Measurements from ENCODE around the gene ITIH3. TPM values are rescaled to one million over a fixed set of nuclear protein-coding genes. Genes with fewer than 3 reads are reported as not detected.

The ITIH3 gene
- total and polyA plus RNA-seq, 11 donors: 0.13 to 1.6 (median 0.65) TPM

DNA sequence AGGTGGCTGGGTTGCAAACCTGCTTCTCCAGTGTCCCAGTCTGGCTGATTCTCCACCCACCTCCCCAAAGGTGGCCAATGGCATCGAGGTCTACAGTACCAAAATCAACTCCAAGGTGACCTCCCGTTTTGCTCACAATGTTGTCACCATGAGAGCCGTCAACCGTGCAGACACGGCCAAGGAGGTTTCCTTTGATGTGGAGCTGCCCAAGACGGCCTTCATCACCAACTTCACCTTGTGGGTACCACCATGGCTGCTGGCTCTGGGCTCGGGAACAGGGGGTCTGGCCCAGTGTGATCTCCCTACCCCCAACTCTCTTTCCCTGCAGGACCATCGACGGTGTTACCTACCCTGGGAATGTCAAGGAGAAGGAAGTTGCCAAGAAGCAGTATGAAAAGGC is 1.8 kb downstream of the ITIH3 start:
- ATAC-seq: no peak
- TF ChIP-seq POLR2A (IDR thresholded peaks at IDR 0.05): no peak
- TF ChIP-seq CTCF (IDR thresholded peaks at IDR 0.05): no peak
- Histone ChIP-seq H3K4me1 (no peaks in the 10 kb centered on the region), H3K9me3 (no peaks in the 10 kb centered on the region), H3K27me3 (no peaks in the 10 kb centered on the region), H3K4me3 (no peak overlapping the region), H3K27ac (no peak overlapping the region), H3K36me3 (no peaks in the 10 kb centered on the region)
- DNase-seq: no peak
- WGBS, 4 donors: 83 to 95% (median 93%) methylated on average over 5 to 9 of the region's 9 CpGs
- intact Hi-C loops (cut with DNase I): no loop called here

DNA sequence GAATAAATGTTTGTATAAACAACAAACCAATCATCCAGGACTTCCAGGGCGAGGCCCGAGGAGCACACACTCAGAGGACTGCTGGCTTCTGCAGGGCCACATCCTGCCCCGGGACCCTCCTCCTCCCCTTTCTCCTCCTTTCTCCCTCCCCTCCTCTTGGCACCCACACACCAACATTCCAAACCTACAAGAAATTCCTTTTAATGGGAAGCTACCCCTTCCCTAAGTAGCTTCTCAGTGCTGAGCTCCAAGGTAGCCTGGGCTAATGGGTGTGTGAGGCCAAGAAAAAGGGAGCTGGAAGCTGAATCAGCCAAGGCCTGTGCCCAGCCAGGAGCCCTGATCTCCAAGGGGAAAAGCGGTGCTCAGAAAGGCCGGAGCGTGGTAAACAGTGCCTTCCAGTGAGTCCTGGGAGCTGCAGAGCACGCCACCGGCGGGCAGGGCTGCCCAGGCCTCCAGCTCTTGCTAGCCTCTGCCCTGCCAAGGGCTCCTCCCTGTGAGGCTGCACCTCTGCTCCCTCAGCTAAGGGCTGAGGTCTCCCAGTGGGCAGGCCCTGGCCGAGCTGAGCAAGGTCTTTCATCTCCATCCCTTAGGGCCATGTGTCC is 3.9 kb downstream of the ITIH3 start:
- no peaks in the 10 kb centered on the region for H3K9me3 ChIP-seq
- H3K27ac ChIP-seq: no peak overlapping the region
- no peaks in the 10 kb centered on the region for H3K27me3 ChIP-seq
- no peak overlapping the region for H3K4me3 ChIP-seq
- H3K4me1 ChIP-seq: no peaks in the 10 kb centered on the region
- 77 to 85% (median 81%) methylated on average over 7 to 10 of the region's 10 CpGs for WGBS, 4 donors
- H3K36me3 ChIP-seq: no peaks in the 10 kb centered on the region
- intact Hi-C loops (cut with DNase I): no loop called here
- no peak for DNase-seq
- no peak for ATAC-seq
- TF ChIP-seq CTCF (IDR thresholded peaks at IDR 0.05) (no peak), POLR2A (IDR thresholded peaks at IDR 0.05) (no peak)

DNA sequence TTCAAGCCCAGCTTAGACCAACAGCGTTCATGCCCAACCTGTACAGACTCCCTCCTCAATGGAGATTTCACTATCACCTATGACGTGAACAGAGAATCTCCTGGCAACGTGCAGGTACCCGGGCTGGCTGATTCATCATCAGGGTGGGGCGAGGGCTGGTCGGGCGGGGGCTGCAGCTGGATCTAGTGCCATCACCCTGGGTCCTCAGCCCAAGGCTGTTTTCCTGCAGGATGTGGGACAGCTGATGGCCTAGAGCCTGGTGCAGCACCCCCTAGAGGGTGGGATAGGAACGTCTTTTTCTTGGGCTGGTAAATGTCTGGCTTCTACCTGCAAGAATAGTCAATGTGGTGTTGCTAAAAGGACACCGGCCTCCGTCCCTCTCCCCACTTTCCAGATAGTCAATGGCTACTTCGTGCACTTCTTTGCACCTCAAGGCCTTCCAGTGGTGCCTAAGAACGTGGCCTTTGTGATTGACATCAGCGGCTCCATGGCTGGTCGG is 4.4 kb downstream of the ITIH3 start:
- no peaks in the 10 kb centered on the region for H3K36me3 ChIP-seq
- H3K4me1 ChIP-seq: no peaks in the 10 kb centered on the region
- no peak for ATAC-seq
- no peak for DNase-seq
- no peaks in the 10 kb centered on the region for H3K9me3 ChIP-seq
- TF ChIP-seq POLR2A (IDR thresholded peaks at IDR 0.05) (no peak), CTCF (IDR thresholded peaks at IDR 0.05) (peak in 10 of 12 donors; percentile 14 to 48 (median 32))
- intact Hi-C loops (cut with DNase I): no loop called here
- no peak overlapping the region for H3K4me3 ChIP-seq
- no peak overlapping the region for H3K27ac ChIP-seq
- 64 to 74% (median 66%) methylated on average over 9 to 14 of the region's 14 CpGs for WGBS, 4 donors
- H3K27me3 ChIP-seq: no peaks in the 10 kb centered on the region

- Histone ChIP-seq H3K9me3 (no peaks in the 10 kb centered on the region), H3K4me1 (no peaks in the 10 kb centered on the region), H3K36me3 (no peaks in the 10 kb centered on the region), H3K4me3 (no peak overlapping the region), H3K27me3 (no peaks in the 10 kb centered on the region), H3K27ac (no peak overlapping the region)
- TF ChIP-seq CTCF (IDR thresholded peaks at IDR 0.05) (no peak), POLR2A (IDR thresholded peaks at IDR 0.05) (no peak)
- intact Hi-C loops (cut with DNase I): no loop called here
- no peak for ATAC-seq
- 71 to 83% (median 79%) methylated on average over 7 of the region's 7 CpGs for WGBS, 4 donors
- DNase-seq: no peak
Observed at GRCh38 chr3:52800079-52800478, 5.5 kb downstream of the ITIH3 start.
